HTR-8/SVneo (cell line): ENCODE results near the gene ZCCHC9.
"Not testable (repeated sequence)": the region's sequence is repeated elsewhere in the genome, so short reads cannot be mapped to it uniquely, and the experiment has no call there.

Experiments used
- DNase-seq: peaks from one replicate; pipeline ENCODE4 v3.0.0; 2011; ENCODE audit warnings: low spot score, mixed read lengths; ENCODE audit not compliant: insufficient read length
- FAIRE-seq: peaks from 2 replicates; lab custom pipeline; 2011; peaks lifted over from hg19 to GRCh38; lab: Jason Lieb, UNC

Gene ZCCHC9

GRCh38 chr5:81302596-81302995, 1.2 kb downstream of the ZCCHC9 start:
- FAIRE-seq (no peak), DNase-seq (no peak)

- FAIRE-seq, result no peak
Measured at GRCh38 chr5:81303563-81303962, 2.2 kb downstream of the ZCCHC9 start.

GRCh38 chr5:81305785-81306184, 4.4 kb downstream of the ZCCHC9 start:
- FAIRE-seq, result no peak
- no peak for DNase-seq

More at GRCh38 chr5:81303563-81303962, 2.2 kb downstream of the ZCCHC9 start:
- no peak for DNase-seq

- FAIRE-seq, result no peak
- no peak for DNase-seq
Measured at GRCh38 chr5:81308836-81309235, 7.4 kb downstream of the ZCCHC9 start.

- FAIRE-seq (no peak), DNase-seq (no peak)
Measured at GRCh38 chr5:81310402-81311063, 9.1 kb downstream of the ZCCHC9 start.

- FAIRE-seq, result no peak
- no peak for DNase-seq
Measured at GRCh38 chr5:81313278-81313677, 11.9 kb downstream of the ZCCHC9 start.

GRCh38 chr5:81313686-81314085, 12.3 kb downstream of the ZCCHC9 start:
- FAIRE-seq (no peak), DNase-seq (no peak)

- FAIRE-seq (no peak), DNase-seq (no peak)
Measured at GRCh38 chr5:81314581-81314980, 13.2 kb downstream of the ZCCHC9 start.

- FAIRE-seq, result no peak
- no peak for DNase-seq
Measured at GRCh38 chr5:81315336-81315735, 13.9 kb downstream of the ZCCHC9 start.

- no peak for FAIRE-seq
- DNase-seq, result no peak
Measured at GRCh38 chr5:81315830-81316229, 14.4 kb downstream of the ZCCHC9 start.

GRCh38 chr5:81316571-81316970, 15.2 kb downstream of the ZCCHC9 start:
- FAIRE-seq (no peak), DNase-seq (no peak)

- no peak for DNase-seq
- FAIRE-seq, result no peak
Measured at GRCh38 chr5:81317536-81317935, 16.1 kb downstream of the ZCCHC9 start.

- DNase-seq (no peak), FAIRE-seq (no peak)
Measured at GRCh38 chr5:81326554-81326953, 25.2 kb downstream of the ZCCHC9 start.

GRCh38 chr5:81334304-81335061, 33.1 kb downstream of the ZCCHC9 start:
- DNase-seq (no peak), FAIRE-seq (no peak)

GRCh38 chr5:81335946-81336345, 34.6 kb downstream of the ZCCHC9 start:
- DNase-seq (no peak), FAIRE-seq (no peak)

GRCh38 chr5:81336556-81336955, 35.2 kb downstream of the ZCCHC9 start:
- FAIRE-seq, result no peak
- no peak for DNase-seq

- no peak for FAIRE-seq
- no peak for DNase-seq
Measured at GRCh38 chr5:81337803-81338202, 36.4 kb downstream of the ZCCHC9 start.

- FAIRE-seq, DNase-seq: not testable (repeated sequence)
Measured at GRCh38 chr5:81338213-81338612, 36.8 kb downstream of the ZCCHC9 start.

- FAIRE-seq (no peak), DNase-seq (no peak)
Measured at GRCh38 chr5:81344736-81345135, 43.3 kb downstream of the ZCCHC9 start.

GRCh38 chr5:81345411-81346003, 44.1 kb downstream of the ZCCHC9 start:
- no peak for DNase-seq
- no peak for FAIRE-seq

GRCh38 chr5:81349161-81349560, 47.8 kb downstream of the ZCCHC9 start:
- no peak for DNase-seq

More at GRCh38 chr5:81349161-81349560, 47.8 kb downstream of the ZCCHC9 start:
- no peak for FAIRE-seq
